ENCODE data around the gene SKIC2.

Gene SKIC2

GRCh38 chr6:31915351-31915750, 43.6 kb upstream of the SKIC2 start:
- no peak overlapping the region for H2AFZ ChIP-seq (ENCODE audit: low read depth, low read length)
- H2BK120ac ChIP-seq (ENCODE audit: low read depth, low read length), result no peak overlapping the region
- no peaks in the 10 kb centered on the region for H3K9me3 ChIP-seq (ENCODE audit: control insufficient read depth, low read length)
- H3K4me2 ChIP-seq (ENCODE audit: low read length, poor library complexity, severe bottlenecking), result no peak overlapping the region
- DNase-seq, result no peak
- H2BK5ac ChIP-seq (ENCODE audit: low read depth, low read length, poor library complexity, severe bottlenecking), result no peak overlapping the region
- H2AK5ac ChIP-seq (ENCODE audit: low read length, severe bottlenecking), result no peak overlapping the region
- H2BK15ac ChIP-seq (ENCODE audit: low read depth, poor library complexity, severe bottlenecking), result no peak overlapping the region
- no peaks in the 10 kb centered on the region for H3K27me3 ChIP-seq (ENCODE audit: control insufficient read depth in 1 of 2, insufficient read depth in 1 of 2, low read length in 2 of 2)
- no peak overlapping the region for H4K8ac ChIP-seq (ENCODE audit: low read length)
- no peak overlapping the region for H3K27ac ChIP-seq (ENCODE audit: low read length, poor library complexity, severe bottlenecking)
- H3K4ac ChIP-seq (ENCODE audit: low read depth in 1 of 2, low read length in 2 of 2), result no peak overlapping the region
- no peak overlapping the region for H3K9ac ChIP-seq (ENCODE audit: low read length)
- H4K91ac ChIP-seq (ENCODE audit: low read length), result no peak overlapping the region
- H3K18ac ChIP-seq (ENCODE audit: low read depth in 1 of 2, low read length in 2 of 2), result no peak overlapping the region
- no peaks in the 10 kb centered on the region for H3K79me1 ChIP-seq (replicated peaks; ENCODE audit: low read length, poor library complexity, severe bottlenecking)
- no peak overlapping the region for H3K4me3 ChIP-seq (ENCODE audit: insufficient read depth in 1 of 2, low read depth in 1 of 2, low read length in 2 of 2)
- no peaks in the 10 kb centered on the region for H3K36me3 ChIP-seq (ENCODE audit: control insufficient read depth in 1 of 2, insufficient read depth in 2 of 2, low read depth in 1 of 2, low read length in 2 of 2)
- no peak overlapping the region for H2BK12ac ChIP-seq (ENCODE audit: low read length in 2 of 2)
- no peak overlapping the region for H3K14ac ChIP-seq (ENCODE audit: low read length in 2 of 2)
- H3K23ac ChIP-seq (ENCODE audit: low read length in 2 of 2), result no peak overlapping the region
- H3K4me1 ChIP-seq (ENCODE audit: control insufficient read depth, insufficient read depth, low read depth, low read length), result peaks cover 2% of the 10 kb centered on the region

GRCh38 chr6:31915756-31916155, 43.2 kb upstream of the SKIC2 start:
- no peak for DNase-seq
- Histone ChIP-seq H2AFZ (ENCODE audit: low read depth, low read length) (no peak overlapping the region), H3K9ac (ENCODE audit: low read length) (no peak overlapping the region), H3K27me3 (ENCODE audit: control insufficient read depth in 1 of 2, insufficient read depth in 1 of 2, low read length in 2 of 2) (no peaks in the 10 kb centered on the region), H3K14ac (ENCODE audit: low read length in 2 of 2) (no peak overlapping the region), H3K79me1 (replicated peaks; ENCODE audit: low read length, poor library complexity, severe bottlenecking) (no peaks in the 10 kb centered on the region), H3K4me3 (ENCODE audit: insufficient read depth in 1 of 2, low read depth in 1 of 2, low read length in 2 of 2) (no peak overlapping the region), H3K4ac (ENCODE audit: low read depth in 1 of 2, low read length in 2 of 2) (no peak overlapping the region), H2BK5ac (ENCODE audit: low read depth, low read length, poor library complexity, severe bottlenecking) (no peak overlapping the region), H3K36me3 (ENCODE audit: control insufficient read depth in 1 of 2, insufficient read depth in 2 of 2, low read depth in 1 of 2, low read length in 2 of 2) (no peaks in the 10 kb centered on the region), H4K8ac (ENCODE audit: low read length) (no peak overlapping the region), H2BK12ac (ENCODE audit: low read length in 2 of 2) (no peak overlapping the region), H2AK5ac (ENCODE audit: low read length, severe bottlenecking) (no peak overlapping the region), H3K27ac (ENCODE audit: low read length, poor library complexity, severe bottlenecking) (no peak overlapping the region), H3K4me1 (ENCODE audit: control insufficient read depth, insufficient read depth, low read depth, low read length) (peaks cover 2% of the 10 kb centered on the region), H3K23ac (ENCODE audit: low read length in 2 of 2) (no peak overlapping the region), H3K9me3 (ENCODE audit: control insufficient read depth, low read length) (no peaks in the 10 kb centered on the region), H4K91ac (ENCODE audit: low read length) (no peak overlapping the region), H2BK15ac (ENCODE audit: low read depth, poor library complexity, severe bottlenecking) (no peak overlapping the region), H3K4me2 (ENCODE audit: low read length, poor library complexity, severe bottlenecking) (no peak overlapping the region), H3K18ac (ENCODE audit: low read depth in 1 of 2, low read length in 2 of 2) (no peak overlapping the region), H2BK120ac (ENCODE audit: low read depth, low read length) (no peak overlapping the region)
- 84% methylated on average over 6 of the region's 6 CpGs for WGBS

- no peaks in the 10 kb centered on the region for H3K79me1 ChIP-seq (replicated peaks; ENCODE audit: low read length, poor library complexity, severe bottlenecking)
- no peak overlapping the region for H3K9ac ChIP-seq (ENCODE audit: low read length)
- no peaks in the 10 kb centered on the region for H3K27me3 ChIP-seq (ENCODE audit: control insufficient read depth in 1 of 2, insufficient read depth in 1 of 2, low read length in 2 of 2)
- H2BK120ac ChIP-seq (ENCODE audit: low read depth, low read length), result no peak overlapping the region
- no peaks in the 10 kb centered on the region for H3K9me3 ChIP-seq (ENCODE audit: control insufficient read depth, low read length)
- no peak overlapping the region for H3K4me3 ChIP-seq (ENCODE audit: insufficient read depth in 1 of 2, low read depth in 1 of 2, low read length in 2 of 2)
- no peak overlapping the region for H2AFZ ChIP-seq (ENCODE audit: low read depth, low read length)
- H4K8ac ChIP-seq (ENCODE audit: low read length), result no peak overlapping the region
- no peak for DNase-seq
- H3K27ac ChIP-seq (ENCODE audit: low read length, poor library complexity, severe bottlenecking), result no peak overlapping the region
- H2AK5ac ChIP-seq (ENCODE audit: low read length, severe bottlenecking), result no peak overlapping the region
- no peak overlapping the region for H2BK15ac ChIP-seq (ENCODE audit: low read depth, poor library complexity, severe bottlenecking)
- H4K91ac ChIP-seq (ENCODE audit: low read length), result no peak overlapping the region
- H3K14ac ChIP-seq (ENCODE audit: low read length in 2 of 2), result no peak overlapping the region
- H3K4me1 ChIP-seq (ENCODE audit: control insufficient read depth, insufficient read depth, low read depth, low read length), result no peaks in the 10 kb centered on the region
- H3K18ac ChIP-seq (ENCODE audit: low read depth in 1 of 2, low read length in 2 of 2), result no peak overlapping the region
- H3K4me2 ChIP-seq (ENCODE audit: low read length, poor library complexity, severe bottlenecking), result no peak overlapping the region
- no peaks in the 10 kb centered on the region for H3K36me3 ChIP-seq (ENCODE audit: control insufficient read depth in 1 of 2, insufficient read depth in 2 of 2, low read depth in 1 of 2, low read length in 2 of 2)
- 98% methylated on average over 8 of the region's 8 CpGs for WGBS
- no peak overlapping the region for H3K4ac ChIP-seq (ENCODE audit: low read depth in 1 of 2, low read length in 2 of 2)
- no peak overlapping the region for H2BK12ac ChIP-seq (ENCODE audit: low read length in 2 of 2)
- H3K23ac ChIP-seq (ENCODE audit: low read length in 2 of 2), result no peak overlapping the region
- no peak overlapping the region for H2BK5ac ChIP-seq (ENCODE audit: low read depth, low read length, poor library complexity, severe bottlenecking)
Measured at GRCh38 chr6:31918069-31918720, 40.8 kb upstream of the SKIC2 start.

- Histone ChIP-seq H4K91ac (ENCODE audit: low read length) (no peak overlapping the region), H2AFZ (ENCODE audit: low read depth, low read length) (no peak overlapping the region), H2BK120ac (ENCODE audit: low read depth, low read length) (no peak overlapping the region), H2BK5ac (ENCODE audit: low read depth, low read length, poor library complexity, severe bottlenecking) (no peak overlapping the region), H3K14ac (ENCODE audit: low read length in 2 of 2) (no peak overlapping the region), H3K4me1 (ENCODE audit: control insufficient read depth, insufficient read depth, low read depth, low read length) (no peaks in the 10 kb centered on the region), H3K4ac (ENCODE audit: low read depth in 1 of 2, low read length in 2 of 2) (no peak overlapping the region), H3K4me3 (ENCODE audit: insufficient read depth in 1 of 2, low read depth in 1 of 2, low read length in 2 of 2) (no peak overlapping the region), H3K4me2 (ENCODE audit: low read length, poor library complexity, severe bottlenecking) (no peak overlapping the region), H3K27me3 (ENCODE audit: control insufficient read depth in 1 of 2, insufficient read depth in 1 of 2, low read length in 2 of 2) (no peaks in the 10 kb centered on the region), H3K27ac (ENCODE audit: low read length, poor library complexity, severe bottlenecking) (no peak overlapping the region), H3K9me3 (ENCODE audit: control insufficient read depth, low read length) (no peaks in the 10 kb centered on the region), H4K8ac (ENCODE audit: low read length) (no peak overlapping the region), H3K79me1 (replicated peaks; ENCODE audit: low read length, poor library complexity, severe bottlenecking) (no peaks in the 10 kb centered on the region), H3K18ac (ENCODE audit: low read depth in 1 of 2, low read length in 2 of 2) (no peak overlapping the region), H3K9ac (ENCODE audit: low read length) (no peak overlapping the region), H3K36me3 (ENCODE audit: control insufficient read depth in 1 of 2, insufficient read depth in 2 of 2, low read depth in 1 of 2, low read length in 2 of 2) (no peaks in the 10 kb centered on the region), H2BK15ac (ENCODE audit: low read depth, poor library complexity, severe bottlenecking) (no peak overlapping the region), H2BK12ac (ENCODE audit: low read length in 2 of 2) (no peak overlapping the region), H3K23ac (ENCODE audit: low read length in 2 of 2) (no peak overlapping the region), H2AK5ac (ENCODE audit: low read length, severe bottlenecking) (no peak overlapping the region)
- DNase-seq, result no peak
- 91% methylated on average over 6 of the region's 6 CpGs for WGBS
Measured at GRCh38 chr6:31919624-31920303, 39.2 kb upstream of the SKIC2 start.
